ENCODE results near the gene AMACR.

Gene AMACR

GRCh38 chr5:34051374-34051980, 43.6 kb upstream of the AMACR start:
- TF ChIP-seq CTCF (IDR thresholded peaks at IDR 0.05; ENCODE audit: low read depth, low read length): no peak
- no peak overlapping the region for H3K4me3 ChIP-seq (ENCODE audit: low read depth, low read length)

GRCh38 chr5:34047774-34048572, 40.1 kb upstream of the AMACR start:
- no peak for TF ChIP-seq CTCF (IDR thresholded peaks at IDR 0.05; ENCODE audit: low read depth, low read length)
- no peak overlapping the region for H3K4me3 ChIP-seq (ENCODE audit: low read depth, low read length)

GRCh38 chr5:34047143-34047542, 39.3 kb upstream of the AMACR start:
- no peak for TF ChIP-seq CTCF (IDR thresholded peaks at IDR 0.05; ENCODE audit: low read depth, low read length)
- H3K4me3 ChIP-seq (ENCODE audit: low read depth, low read length): no peak overlapping the region

- TF ChIP-seq CTCF (IDR thresholded peaks at IDR 0.05; ENCODE audit: low read depth, low read length): no peak
- H3K4me3 ChIP-seq (ENCODE audit: low read depth, low read length): no peak overlapping the region
Observed at GRCh38 chr5:34045996-34046395, 38.1 kb upstream of the AMACR start.

- no peak for TF ChIP-seq CTCF (IDR thresholded peaks at IDR 0.05; ENCODE audit: low read depth, low read length)
- no peak overlapping the region for H3K4me3 ChIP-seq (ENCODE audit: low read depth, low read length)
Observed at GRCh38 chr5:34045023-34045422, 37.2 kb upstream of the AMACR start.

- no peak for TF ChIP-seq CTCF (IDR thresholded peaks at IDR 0.05; ENCODE audit: low read depth, low read length)
- no peak within 1 kb of the TSS for H3K4me3 ChIP-seq (ENCODE audit: low read depth, low read length)
Observed at GRCh38 chr5:34043099-34043876, 35.4 kb upstream of the AMACR start, which contains the start of gene C1QTNF3. C1QTNF3 (minus strand) TSS chr5:34043213; CDS start chr5:34043125, 88 bp downstream.
